ENCODE measurements around the gene ZNF365. TPM values are rescaled to one million over a fixed set of nuclear protein-coding genes. Genes with fewer than 3 reads are reported as not detected.

ZNF365 gene
- total and polyA plus RNA-seq, 2 of the 8 experiments (the other 6 are each of a cell fraction or from before 2014, with no cell fraction given) = 0.41 to 0.43 TPM

- TF ChIP-seq, protein P1, sequence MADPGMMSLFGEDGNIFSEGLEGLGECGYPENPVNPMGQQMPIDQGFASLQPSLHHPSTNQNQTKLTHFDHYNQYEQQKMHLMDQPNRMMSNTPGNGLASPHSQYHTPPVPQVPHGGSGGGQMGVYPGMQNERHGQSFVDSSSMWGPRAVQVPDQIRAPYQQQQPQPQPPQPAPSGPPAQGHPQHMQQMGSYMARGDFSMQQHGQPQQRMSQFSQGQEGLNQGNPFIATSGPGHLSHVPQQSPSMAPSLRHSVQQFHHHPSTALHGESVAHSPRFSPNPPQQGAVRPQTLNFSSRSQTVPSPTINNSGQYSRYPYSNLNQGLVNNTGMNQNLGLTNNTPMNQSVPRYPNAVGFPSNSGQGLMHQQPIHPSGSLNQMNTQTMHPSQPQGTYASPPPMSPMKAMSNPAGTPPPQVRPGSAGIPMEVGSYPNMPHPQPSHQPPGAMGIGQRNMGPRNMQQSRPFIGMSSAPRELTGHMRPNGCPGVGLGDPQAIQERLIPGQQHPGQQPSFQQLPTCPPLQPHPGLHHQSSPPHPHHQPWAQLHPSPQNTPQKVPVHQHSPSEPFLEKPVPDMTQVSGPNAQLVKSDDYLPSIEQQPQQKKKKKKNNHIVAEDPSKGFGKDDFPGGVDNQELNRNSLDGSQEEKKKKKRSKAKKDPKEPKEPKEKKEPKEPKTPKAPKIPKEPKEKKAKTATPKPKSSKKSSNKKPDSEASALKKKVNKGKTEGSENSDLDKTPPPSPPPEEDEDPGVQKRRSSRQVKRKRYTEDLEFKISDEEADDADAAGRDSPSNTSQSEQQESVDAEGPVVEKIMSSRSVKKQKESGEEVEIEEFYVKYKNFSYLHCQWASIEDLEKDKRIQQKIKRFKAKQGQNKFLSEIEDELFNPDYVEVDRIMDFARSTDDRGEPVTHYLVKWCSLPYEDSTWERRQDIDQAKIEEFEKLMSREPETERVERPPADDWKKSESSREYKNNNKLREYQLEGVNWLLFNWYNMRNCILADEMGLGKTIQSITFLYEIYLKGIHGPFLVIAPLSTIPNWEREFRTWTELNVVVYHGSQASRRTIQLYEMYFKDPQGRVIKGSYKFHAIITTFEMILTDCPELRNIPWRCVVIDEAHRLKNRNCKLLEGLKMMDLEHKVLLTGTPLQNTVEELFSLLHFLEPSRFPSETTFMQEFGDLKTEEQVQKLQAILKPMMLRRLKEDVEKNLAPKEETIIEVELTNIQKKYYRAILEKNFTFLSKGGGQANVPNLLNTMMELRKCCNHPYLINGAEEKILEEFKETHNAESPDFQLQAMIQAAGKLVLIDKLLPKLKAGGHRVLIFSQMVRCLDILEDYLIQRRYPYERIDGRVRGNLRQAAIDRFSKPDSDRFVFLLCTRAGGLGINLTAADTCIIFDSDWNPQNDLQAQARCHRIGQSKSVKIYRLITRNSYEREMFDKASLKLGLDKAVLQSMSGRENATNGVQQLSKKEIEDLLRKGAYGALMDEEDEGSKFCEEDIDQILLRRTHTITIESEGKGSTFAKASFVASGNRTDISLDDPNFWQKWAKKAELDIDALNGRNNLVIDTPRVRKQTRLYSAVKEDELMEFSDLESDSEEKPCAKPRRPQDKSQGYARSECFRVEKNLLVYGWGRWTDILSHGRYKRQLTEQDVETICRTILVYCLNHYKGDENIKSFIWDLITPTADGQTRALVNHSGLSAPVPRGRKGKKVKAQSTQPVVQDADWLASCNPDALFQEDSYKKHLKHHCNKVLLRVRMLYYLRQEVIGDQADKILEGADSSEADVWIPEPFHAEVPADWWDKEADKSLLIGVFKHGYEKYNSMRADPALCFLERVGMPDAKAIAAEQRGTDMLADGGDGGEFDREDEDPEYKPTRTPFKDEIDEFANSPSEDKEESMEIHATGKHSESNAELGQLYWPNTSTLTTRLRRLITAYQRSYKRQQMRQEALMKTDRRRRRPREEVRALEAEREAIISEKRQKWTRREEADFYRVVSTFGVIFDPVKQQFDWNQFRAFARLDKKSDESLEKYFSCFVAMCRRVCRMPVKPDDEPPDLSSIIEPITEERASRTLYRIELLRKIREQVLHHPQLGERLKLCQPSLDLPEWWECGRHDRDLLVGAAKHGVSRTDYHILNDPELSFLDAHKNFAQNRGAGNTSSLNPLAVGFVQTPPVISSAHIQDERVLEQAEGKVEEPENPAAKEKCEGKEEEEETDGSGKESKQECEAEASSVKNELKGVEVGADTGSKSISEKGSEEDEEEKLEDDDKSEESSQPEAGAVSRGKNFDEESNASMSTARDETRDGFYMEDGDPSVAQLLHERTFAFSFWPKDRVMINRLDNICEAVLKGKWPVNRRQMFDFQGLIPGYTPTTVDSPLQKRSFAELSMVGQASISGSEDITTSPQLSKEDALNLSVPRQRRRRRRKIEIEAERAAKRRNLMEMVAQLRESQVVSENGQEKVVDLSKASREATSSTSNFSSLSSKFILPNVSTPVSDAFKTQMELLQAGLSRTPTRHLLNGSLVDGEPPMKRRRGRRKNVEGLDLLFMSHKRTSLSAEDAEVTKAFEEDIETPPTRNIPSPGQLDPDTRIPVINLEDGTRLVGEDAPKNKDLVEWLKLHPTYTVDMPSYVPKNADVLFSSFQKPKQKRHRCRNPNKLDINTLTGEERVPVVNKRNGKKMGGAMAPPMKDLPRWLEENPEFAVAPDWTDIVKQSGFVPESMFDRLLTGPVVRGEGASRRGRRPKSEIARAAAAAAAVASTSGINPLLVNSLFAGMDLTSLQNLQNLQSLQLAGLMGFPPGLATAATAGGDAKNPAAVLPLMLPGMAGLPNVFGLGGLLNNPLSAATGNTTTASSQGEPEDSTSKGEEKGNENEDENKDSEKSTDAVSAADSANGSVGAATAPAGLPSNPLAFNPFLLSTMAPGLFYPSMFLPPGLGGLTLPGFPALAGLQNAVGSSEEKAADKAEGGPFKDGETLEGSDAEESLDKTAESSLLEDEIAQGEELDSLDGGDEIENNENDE (IDR thresholded peaks at IDR 0.05; ENCODE audit: insufficient replicate concordance, low read length) = no peak
- no peak for TF ChIP-seq HDAC2 (IDR thresholded peaks at IDR 0.05; ENCODE audit: borderline replicate concordance in 1 of 2, low read depth in 2 of 2, low read length in 2 of 2)
- TF ChIP-seq SP2 (IDR thresholded peaks at IDR 0.05; ENCODE audit: low read length) = no peak
- no peak for TF ChIP-seq RBBP5 (IDR thresholded peaks at IDR 0.05; ENCODE audit: borderline replicate concordance, low read depth, low read length)
- TF ChIP-seq CREB1 (IDR thresholded peaks at IDR 0.05) = no peak
- no peak for TF ChIP-seq CHD2 (IDR thresholded peaks at IDR 0.05; ENCODE audit: low read length)
- TF ChIP-seq TAF7 (optimal IDR thresholded peaks at IDR 0.05; ENCODE audit: borderline replicate concordance, low read depth, low read length) = no peak
- TF ChIP-seq CEBPB (IDR thresholded peaks at IDR 0.05; ENCODE audit: low read depth, low read length) = no peak
Measured at GRCh38 chr10:62450912-62451610, 76.9 kb downstream of the ZNF365 start (continued).

All from H1 (cell line).